Measurements from ENCODE around the gene GAS7.

GRCh38 chr17:10046786-10047785 is 151.3 kb downstream of the GAS7 start:
- TF ChIP-seq HOXA3 (CRISPR knock-in tag; IDR thresholded peaks at IDR 0.05) (no peak), ZNF691 (CRISPR knock-in tag; IDR thresholded peaks at IDR 0.05; ENCODE audit: borderline replicate concordance, low read depth) (no peak), BRCA1 (CRISPR knock-in tag; IDR thresholded peaks at IDR 0.05) (no peak), PRDM10 (CRISPR knock-in tag; IDR thresholded peaks at IDR 0.05; ENCODE audit: low read depth) (no peak), ZNF232 (CRISPR knock-in tag; IDR thresholded peaks at IDR 0.05; ENCODE audit: borderline replicate concordance) (no peak), TFDP2 (CRISPR knock-in tag; IDR thresholded peaks at IDR 0.05) (no peak), MAFK (conservative IDR thresholded peaks at IDR 0.05 in 1 of 2, IDR thresholded peaks at IDR 0.05 in 1 of 2; ENCODE audit: low read length in 2 of 2) (no peak), TEAD2 (CRISPR knock-in tag; IDR thresholded peaks at IDR 0.05) (no peak), MED1 (CRISPR knock-in tag; IDR thresholded peaks at IDR 0.05) (no peak), HMG20A (CRISPR knock-in tag; IDR thresholded peaks at IDR 0.05; ENCODE audit: borderline replicate concordance) (no peak), SYNCRIP (IDR thresholded peaks at IDR 0.05; ENCODE audit: insufficient read depth, low read depth, low read length) (no peak), TCF7 (IDR thresholded peaks at IDR 0.05; ENCODE audit: low read depth) (no peak)
- TF ChIP-seq, protein P1, sequence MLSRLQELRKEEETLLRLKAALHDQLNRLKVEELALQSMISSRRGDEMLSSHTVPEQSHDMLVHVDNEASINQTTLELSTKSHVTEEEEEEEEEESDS (CRISPR knock-in tag; IDR thresholded peaks at IDR 0.05; ENCODE audit: borderline replicate concordance): no peak
- TF ChIP-seq, protein P2, sequence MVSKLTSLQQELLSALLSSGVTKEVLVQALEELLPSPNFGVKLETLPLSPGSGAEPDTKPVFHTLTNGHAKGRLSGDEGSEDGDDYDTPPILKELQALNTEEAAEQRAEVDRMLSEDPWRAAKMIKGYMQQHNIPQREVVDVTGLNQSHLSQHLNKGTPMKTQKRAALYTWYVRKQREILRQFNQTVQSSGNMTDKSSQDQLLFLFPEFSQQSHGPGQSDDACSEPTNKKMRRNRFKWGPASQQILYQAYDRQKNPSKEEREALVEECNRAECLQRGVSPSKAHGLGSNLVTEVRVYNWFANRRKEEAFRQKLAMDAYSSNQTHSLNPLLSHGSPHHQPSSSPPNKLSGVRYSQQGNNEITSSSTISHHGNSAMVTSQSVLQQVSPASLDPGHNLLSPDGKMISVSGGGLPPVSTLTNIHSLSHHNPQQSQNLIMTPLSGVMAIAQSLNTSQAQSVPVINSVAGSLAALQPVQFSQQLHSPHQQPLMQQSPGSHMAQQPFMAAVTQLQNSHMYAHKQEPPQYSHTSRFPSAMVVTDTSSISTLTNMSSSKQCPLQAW (CRISPR knock-in tag; IDR thresholded peaks at IDR 0.05): no peak
